Measurements from ENCODE around the gene RAB3D.
"Not testable (repeated sequence)": the region's sequence is repeated elsewhere in the genome, so short reads cannot be mapped to it uniquely, and the experiment has no call there.

DNA sequence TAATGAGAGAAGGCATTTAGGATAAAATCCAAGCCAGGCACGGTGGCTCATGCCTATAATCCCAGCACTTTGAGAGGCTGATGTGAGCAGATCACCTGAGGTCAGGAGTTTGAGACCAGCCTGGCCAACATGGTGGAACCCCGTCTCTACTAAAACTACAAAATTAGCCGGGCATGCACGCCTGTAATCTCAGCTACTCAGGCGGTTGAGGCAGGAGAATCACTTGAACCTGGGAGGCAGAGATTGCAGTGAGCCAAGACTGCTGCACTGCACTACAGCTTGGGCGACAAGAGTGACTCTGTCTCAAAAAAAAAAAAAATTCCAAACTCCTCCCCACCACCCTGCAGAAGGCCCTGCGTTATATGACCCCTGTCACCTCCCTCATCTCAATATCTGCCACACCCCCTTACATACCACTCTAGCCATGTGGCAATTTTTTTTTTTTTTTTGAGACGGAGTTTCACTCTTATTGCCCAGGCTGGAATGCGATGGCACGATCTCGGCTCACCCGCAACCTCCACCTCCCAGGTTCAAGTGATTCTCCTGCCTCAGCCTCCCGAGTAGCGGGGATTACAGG lies 39.9 kb upstream of the RAB3D start:
- TF ChIP-seq, protein P1, sequence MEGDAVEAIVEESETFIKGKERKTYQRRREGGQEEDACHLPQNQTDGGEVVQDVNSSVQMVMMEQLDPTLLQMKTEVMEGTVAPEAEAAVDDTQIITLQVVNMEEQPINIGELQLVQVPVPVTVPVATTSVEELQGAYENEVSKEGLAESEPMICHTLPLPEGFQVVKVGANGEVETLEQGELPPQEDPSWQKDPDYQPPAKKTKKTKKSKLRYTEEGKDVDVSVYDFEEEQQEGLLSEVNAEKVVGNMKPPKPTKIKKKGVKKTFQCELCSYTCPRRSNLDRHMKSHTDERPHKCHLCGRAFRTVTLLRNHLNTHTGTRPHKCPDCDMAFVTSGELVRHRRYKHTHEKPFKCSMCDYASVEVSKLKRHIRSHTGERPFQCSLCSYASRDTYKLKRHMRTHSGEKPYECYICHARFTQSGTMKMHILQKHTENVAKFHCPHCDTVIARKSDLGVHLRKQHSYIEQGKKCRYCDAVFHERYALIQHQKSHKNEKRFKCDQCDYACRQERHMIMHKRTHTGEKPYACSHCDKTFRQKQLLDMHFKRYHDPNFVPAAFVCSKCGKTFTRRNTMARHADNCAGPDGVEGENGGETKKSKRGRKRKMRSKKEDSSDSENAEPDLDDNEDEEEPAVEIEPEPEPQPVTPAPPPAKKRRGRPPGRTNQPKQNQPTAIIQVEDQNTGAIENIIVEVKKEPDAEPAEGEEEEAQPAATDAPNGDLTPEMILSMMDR (IDR thresholded peaks at IDR 0.05; ENCODE audit: insufficient read depth, low read length), result not testable (repeated sequence)
- TF ChIP-seq POLR2AphosphoS5, GABPA (IDR thresholded peaks at IDR 0.05; ENCODE audit: low read depth): not testable (repeated sequence)
- TF ChIP-seq, protein P2, sequence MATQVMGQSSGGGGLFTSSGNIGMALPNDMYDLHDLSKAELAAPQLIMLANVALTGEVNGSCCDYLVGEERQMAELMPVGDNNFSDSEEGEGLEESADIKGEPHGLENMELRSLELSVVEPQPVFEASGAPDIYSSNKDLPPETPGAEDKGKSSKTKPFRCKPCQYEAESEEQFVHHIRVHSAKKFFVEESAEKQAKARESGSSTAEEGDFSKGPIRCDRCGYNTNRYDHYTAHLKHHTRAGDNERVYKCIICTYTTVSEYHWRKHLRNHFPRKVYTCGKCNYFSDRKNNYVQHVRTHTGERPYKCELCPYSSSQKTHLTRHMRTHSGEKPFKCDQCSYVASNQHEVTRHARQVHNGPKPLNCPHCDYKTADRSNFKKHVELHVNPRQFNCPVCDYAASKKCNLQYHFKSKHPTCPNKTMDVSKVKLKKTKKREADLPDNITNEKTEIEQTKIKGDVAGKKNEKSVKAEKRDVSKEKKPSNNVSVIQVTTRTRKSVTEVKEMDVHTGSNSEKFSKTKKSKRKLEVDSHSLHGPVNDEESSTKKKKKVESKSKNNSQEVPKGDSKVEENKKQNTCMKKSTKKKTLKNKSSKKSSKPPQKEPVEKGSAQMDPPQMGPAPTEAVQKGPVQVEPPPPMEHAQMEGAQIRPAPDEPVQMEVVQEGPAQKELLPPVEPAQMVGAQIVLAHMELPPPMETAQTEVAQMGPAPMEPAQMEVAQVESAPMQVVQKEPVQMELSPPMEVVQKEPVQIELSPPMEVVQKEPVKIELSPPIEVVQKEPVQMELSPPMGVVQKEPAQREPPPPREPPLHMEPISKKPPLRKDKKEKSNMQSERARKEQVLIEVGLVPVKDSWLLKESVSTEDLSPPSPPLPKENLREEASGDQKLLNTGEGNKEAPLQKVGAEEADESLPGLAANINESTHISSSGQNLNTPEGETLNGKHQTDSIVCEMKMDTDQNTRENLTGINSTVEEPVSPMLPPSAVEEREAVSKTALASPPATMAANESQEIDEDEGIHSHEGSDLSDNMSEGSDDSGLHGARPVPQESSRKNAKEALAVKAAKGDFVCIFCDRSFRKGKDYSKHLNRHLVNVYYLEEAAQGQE (IDR thresholded peaks at IDR 0.05; ENCODE audit: insufficient replicate concordance, low read depth), result not testable (repeated sequence)

Measured in HL-60 (cell line).